Stimulated activated CD8-positive, alpha-beta memory T cell treated with anti-CD3 and anti-CD28 coated beads, Interleukin-12 subunit alpha, Interleukin-12 subunit beta, amount 100 ng/mL, for 4 hours (primary cell): ENCODE data around the gene UNC13B.
"Not testable (repeated sequence)": the region's sequence is repeated elsewhere in the genome, so short reads cannot be mapped to it uniquely, and the experiment has no call there.

Experiments
- DNase-seq: peaks from one replicate; pipeline ENCODE4 v3.0.0-alpha.2; 2020; ENCODE audit warnings: low read depth

Gene UNC13B

GRCh38 chr9:35161713-35162604 is at the start of gene UNC13B:
UNC13B (plus strand) TSS chr9:35162009; CDS start chr9:35162284, 275 bp downstream.
- DNase-seq = peak; percentile 45

- DNase-seq = no peak
Observed at GRCh38 chr9:35112257-35113020, 49.4 kb upstream of the UNC13B start.

GRCh38 chr9:35114113-35114839 is 47.5 kb upstream of the UNC13B start:
- peak; percentile 36 for DNase-seq

- no peak for DNase-seq
Observed at GRCh38 chr9:35114840-35115628, 46.8 kb upstream of the UNC13B start.

- peak; percentile 82 for DNase-seq
Observed at GRCh38 chr9:35115680-35116538, 45.9 kb upstream of the UNC13B start, which contains the start of gene ATOSB. ATOSB (minus strand) TSS chr9:35115862; CDS start chr9:35108274, 7,588 bp downstream.

- no peak for DNase-seq
Observed at GRCh38 chr9:35116539-35116897, 45.3 kb upstream of the UNC13B start.

- peak; percentile 63 for DNase-seq
Observed at GRCh38 chr9:35116898-35117551, 44.8 kb upstream of the UNC13B start.

- DNase-seq = no peak
Observed at GRCh38 chr9:35134920-35135319, 26.9 kb upstream of the UNC13B start.

- no peak for DNase-seq
Observed at GRCh38 chr9:35135988-35136387, 25.8 kb upstream of the UNC13B start.

GRCh38 chr9:35136866-35137265 is 24.9 kb upstream of the UNC13B start:
- DNase-seq = no peak

- no peak for DNase-seq
Observed at GRCh38 chr9:35140093-35140492, 21.7 kb upstream of the UNC13B start.

- DNase-seq = no peak
Observed at GRCh38 chr9:35142037-35142436, 19.8 kb upstream of the UNC13B start.

GRCh38 chr9:35147941-35148563 is 13.8 kb upstream of the UNC13B start:
- DNase-seq = not testable (repeated sequence)

GRCh38 chr9:35152926-35153325 is 8.9 kb upstream of the UNC13B start:
- DNase-seq = no peak

GRCh38 chr9:35156781-35157180 is 5.0 kb upstream of the UNC13B start:
- DNase-seq = no peak

GRCh38 chr9:35157836-35158235 is 4.0 kb upstream of the UNC13B start:
- not testable (repeated sequence) for DNase-seq

- no peak for DNase-seq
Observed at GRCh38 chr9:35158501-35159280, 3.1 kb upstream of the UNC13B start.

- DNase-seq = no peak
Observed at GRCh38 chr9:35162605-35163315, 951 bp downstream of the UNC13B start.
